ENCODE measurements around the gene VWA3B. TPM values are rescaled to one million over a fixed set of nuclear protein-coding genes. Genes with fewer than 3 reads are reported as not detected.

Gene VWA3B
- total RNA-seq, 2 experiments from 2014 or later = not detected

GRCh38 chr2:98167916-98168315 is 80.9 kb downstream of the VWA3B start:
- H3K27ac Mint-ChIP-seq = no peak overlapping the region

GRCh38 chr2:98170076-98170475 is 83.1 kb downstream of the VWA3B start:
- no peak overlapping the region for H3K4me3 Mint-ChIP-seq
- H3K27me3 Mint-ChIP-seq (ENCODE audit: low read depth) = peaks cover 30% of the 10 kb centered on the region
- no peaks in the 10 kb centered on the region for H3K36me3 Mint-ChIP-seq (ENCODE audit: low read depth)
- no peak for ATAC-seq
- H3K27ac Mint-ChIP-seq = no peak overlapping the region
- POLR2A ChIA-PET = no interaction called here
- no peaks in the 10 kb centered on the region for H3K9me3 Mint-ChIP-seq (ENCODE audit: insufficient read depth)
- CTCF ChIA-PET = no interaction called here
- H3K4me1 Mint-ChIP-seq (ENCODE audit: low read depth) = no peaks in the 10 kb centered on the region
- DNase-seq = no peak

More at GRCh38 chr2:98167916-98168315, 80.9 kb downstream of the VWA3B start:
- Mint-ChIP-seq H3K9me3 (ENCODE audit: insufficient read depth) (no peaks in the 10 kb centered on the region), H3K36me3 (ENCODE audit: low read depth) (no peaks in the 10 kb centered on the region), H3K4me3 (no peak overlapping the region), H3K4me1 (ENCODE audit: low read depth) (no peaks in the 10 kb centered on the region), H3K27me3 (ENCODE audit: low read depth) (peaks cover 22% of the 10 kb centered on the region)
- ChIA-PET POLR2A (no interaction called here), CTCF (no interaction called here)
- ATAC-seq = no peak
- no peak for DNase-seq

- Mint-ChIP-seq H3K36me3 (ENCODE audit: low read depth) (no peaks in the 10 kb centered on the region), H3K27me3 (ENCODE audit: low read depth) (peaks cover 44% of the 10 kb centered on the region), H3K27ac (no peak overlapping the region), H3K9me3 (ENCODE audit: insufficient read depth) (no peaks in the 10 kb centered on the region), H3K4me3 (no peak overlapping the region), H3K4me1 (ENCODE audit: low read depth) (no peaks in the 10 kb centered on the region)
- no peak for ATAC-seq
- CTCF ChIA-PET = no interaction called here
- DNase-seq = no peak
- POLR2A ChIA-PET = interaction anchor here (0.5 kb wide), 1 partner anchor 815 kb away, joined by 4 read pairs; no protein-coding TSS in a partner anchor
These were observed 85.3 kb downstream of the VWA3B start for GRCh38 chr2:98172150-98172765.

- H3K36me3 Mint-ChIP-seq (ENCODE audit: low read depth) = no peaks in the 10 kb centered on the region
- H3K4me1 Mint-ChIP-seq (ENCODE audit: low read depth) = no peaks in the 10 kb centered on the region
- no peak overlapping the region for H3K4me3 Mint-ChIP-seq
- no peak for DNase-seq
- H3K9me3 Mint-ChIP-seq (ENCODE audit: insufficient read depth) = no peaks in the 10 kb centered on the region
- no peak for ATAC-seq
- CTCF ChIA-PET = interaction anchor here (1.0 kb wide), 1 partner anchor 91 kb away, joined by 3 read pairs; no protein-coding TSS in a partner anchor
- peaks cover 43% of the 10 kb centered on the region for H3K27me3 Mint-ChIP-seq (ENCODE audit: low read depth)
- H3K27ac Mint-ChIP-seq = no peak overlapping the region
- POLR2A ChIA-PET = interaction anchor here (0.5 kb wide), 1 partner anchor 815 kb away, joined by 4 read pairs; no protein-coding TSS in a partner anchor
These were observed 86.0 kb downstream of the VWA3B start for GRCh38 chr2:98172951-98173350.

- ChIA-PET POLR2A (no interaction called here), CTCF (interaction anchor here (1.2 kb wide), 1 partner anchor 363 kb away, joined by 3 read pairs; no protein-coding TSS in a partner anchor)
- ATAC-seq = no peak
- Mint-ChIP-seq H3K4me1 (ENCODE audit: low read depth) (no peaks in the 10 kb centered on the region), H3K27ac (no peak overlapping the region), H3K4me3 (no peak overlapping the region), H3K36me3 (ENCODE audit: low read depth) (no peaks in the 10 kb centered on the region), H3K9me3 (ENCODE audit: insufficient read depth) (no peaks in the 10 kb centered on the region), H3K27me3 (ENCODE audit: low read depth) (peaks cover 41% of the 10 kb centered on the region)
- no peak for DNase-seq
These were observed 88.8 kb downstream of the VWA3B start for GRCh38 chr2:98175811-98176210.

- Mint-ChIP-seq H3K4me3 (no peak overlapping the region), H3K27me3 (ENCODE audit: low read depth) (peaks cover 38% of the 10 kb centered on the region), H3K9me3 (ENCODE audit: insufficient read depth) (no peaks in the 10 kb centered on the region), H3K27ac (no peak overlapping the region), H3K4me1 (ENCODE audit: low read depth) (no peaks in the 10 kb centered on the region), H3K36me3 (ENCODE audit: low read depth) (no peaks in the 10 kb centered on the region)
- DNase-seq (no peak), ATAC-seq (no peak)
- CTCF ChIA-PET = no interaction called here
- POLR2A ChIA-PET = no interaction called here
These were observed 90.3 kb downstream of the VWA3B start for GRCh38 chr2:98177286-98177685.

GRCh38 chr2:98177986-98178385 is 91.0 kb downstream of the VWA3B start:
- Mint-ChIP-seq H3K36me3 (ENCODE audit: low read depth) (no peaks in the 10 kb centered on the region), H3K27ac (no peak overlapping the region), H3K9me3 (ENCODE audit: insufficient read depth) (no peaks in the 10 kb centered on the region), H3K27me3 (ENCODE audit: low read depth) (peaks cover 36% of the 10 kb centered on the region), H3K4me1 (ENCODE audit: low read depth) (no peaks in the 10 kb centered on the region), H3K4me3 (no peak overlapping the region)
- ChIA-PET POLR2A (no interaction called here), CTCF (no interaction called here)
- ATAC-seq (no peak), DNase-seq (no peak)

GRCh38 chr2:98180456-98180855 is 93.5 kb downstream of the VWA3B start:
- DNase-seq (no peak), ATAC-seq (no peak)
- Mint-ChIP-seq H3K27ac (no peak overlapping the region), H3K4me1 (ENCODE audit: low read depth) (no peaks in the 10 kb centered on the region), H3K4me3 (no peak overlapping the region), H3K27me3 (ENCODE audit: low read depth) (peaks cover 29% of the 10 kb centered on the region), H3K9me3 (ENCODE audit: insufficient read depth) (no peaks in the 10 kb centered on the region), H3K36me3 (ENCODE audit: low read depth) (no peaks in the 10 kb centered on the region)
- ChIA-PET CTCF (no interaction called here), POLR2A (no interaction called here)

- ChIA-PET CTCF (no interaction called here), POLR2A (no interaction called here)
- Mint-ChIP-seq H3K4me3 (no peak overlapping the region), H3K36me3 (ENCODE audit: low read depth) (no peaks in the 10 kb centered on the region), H3K27me3 (ENCODE audit: low read depth) (peaks cover 22% of the 10 kb centered on the region), H3K4me1 (ENCODE audit: low read depth) (no peaks in the 10 kb centered on the region), H3K27ac (no peak overlapping the region), H3K9me3 (ENCODE audit: insufficient read depth) (no peaks in the 10 kb centered on the region)
- ATAC-seq = no peak
- DNase-seq = no peak
These were observed 94.4 kb downstream of the VWA3B start for GRCh38 chr2:98181346-98181745.

- Mint-ChIP-seq H3K9me3 (ENCODE audit: insufficient read depth) (no peaks in the 10 kb centered on the region), H3K4me3 (no peak overlapping the region), H3K36me3 (ENCODE audit: low read depth) (no peaks in the 10 kb centered on the region), H3K4me1 (ENCODE audit: low read depth) (no peaks in the 10 kb centered on the region), H3K27ac (no peak overlapping the region), H3K27me3 (ENCODE audit: low read depth) (peaks cover 4% of the 10 kb centered on the region)
- ChIA-PET POLR2A (no interaction called here), CTCF (no interaction called here)
- ATAC-seq (no peak), DNase-seq (no peak)
These were observed 98.8 kb downstream of the VWA3B start for GRCh38 chr2:98185801-98186200.

GRCh38 chr2:98187194-98187593 is 100.2 kb downstream of the VWA3B start:
- H3K4me3 Mint-ChIP-seq = no peak overlapping the region
- no peak for ATAC-seq
- no peaks in the 10 kb centered on the region for H3K4me1 Mint-ChIP-seq (ENCODE audit: low read depth)
- DNase-seq = no peak
- no peaks in the 10 kb centered on the region for H3K9me3 Mint-ChIP-seq (ENCODE audit: insufficient read depth)
- H3K27ac Mint-ChIP-seq = no peak overlapping the region
- H3K36me3 Mint-ChIP-seq (ENCODE audit: low read depth) = no peaks in the 10 kb centered on the region
- ChIA-PET CTCF (no interaction called here), POLR2A (no interaction called here)
- H3K27me3 Mint-ChIP-seq (ENCODE audit: low read depth) = peaks cover 4% of the 10 kb centered on the region

GRCh38 chr2:98188351-98189046 is 101.5 kb downstream of the VWA3B start:
- ChIA-PET POLR2A (no interaction called here), CTCF (interaction anchor here (0.8 to 1.3 kb wide), 4 partner anchors 191 to 491 kb away, joined by 3 to 5 read pairs (median 4); no protein-coding TSS in a partner anchor)
- H3K4me3 Mint-ChIP-seq = no peak overlapping the region
- DNase-seq (no peak), ATAC-seq (no peak)
- H3K27ac Mint-ChIP-seq = no peak overlapping the region
- H3K9me3 Mint-ChIP-seq (ENCODE audit: insufficient read depth) = no peaks in the 10 kb centered on the region
- H3K36me3 Mint-ChIP-seq (ENCODE audit: low read depth) = no peaks in the 10 kb centered on the region
- peaks cover 4% of the 10 kb centered on the region for H3K27me3 Mint-ChIP-seq (ENCODE audit: low read depth)
- no peaks in the 10 kb centered on the region for H3K4me1 Mint-ChIP-seq (ENCODE audit: low read depth)
